Breast epithelium (tissue), 4 donors: ENCODE measurements around the gene NT5DC1. TPM values are rescaled to one million over a fixed set of nuclear protein-coding genes. Genes with fewer than 3 reads are reported as not detected.

Source experiments
- DNase-seq, 2 donors: peaks; one replicate each; pipeline ENCODE4 v3.0.0-alpha.2; 2019; ENCODE audit warnings: low spot score in 2 of 2
- H3K27ac ChIP-seq, 2 donors: fragments of 200-600 bp; sonication (generic) in 1 of 2; one replicate each; pipeline ENCODE4 v1.5.1; 2016 to 2019; ENCODE audit warnings: mild to moderate bottlenecking in 1 of 2
- H3K27me3 ChIP-seq, 2 donors: fragments of 200-600 bp; sonication (generic) in 1 of 2; one replicate each; pipeline versions ENCODE4 v1.5.1 to v1.6.0; 2017 to 2019; ENCODE audit warnings: control low read depth in 1 of 2, mild to moderate bottlenecking in 1 of 2
- H3K36me3 ChIP-seq: fragments of 200-600 bp; one replicate; pipeline ENCODE4 v1.5.1; 2019
- H3K4me1 ChIP-seq, 2 donors: fragments of 200-600 bp; sonication (generic); one replicate each; pipeline ENCODE4 v1.5.1; 2016 to 2019; ENCODE audit warnings: control low read depth in 1 of 2
- H3K4me3 ChIP-seq, 3 donors: fragments of 200-600 bp; sonication (generic); 1 replicate in 2 of 3; 2 replicates in 1 of 3; pipeline ENCODE4 v1.5.1; 2016 to 2019; ENCODE audit warnings: mild to moderate bottlenecking in 3 of 3, moderate library complexity in 2 of 3
- H3K9me3 ChIP-seq, 2 donors: fragments of 200-600 bp; sonication (generic) in 1 of 2; one replicate each; pipeline ENCODE4 v1.5.1; 2016 to 2019; ENCODE audit warnings: control low read depth in 1 of 2
- POLR2A ChIP-seq: fragments of 450-650 bp; IDR thresholded peaks from one replicate; pipeline ENCODE4 v1.6.1; 2016; ENCODE audit warnings: antibody characterized with exemption, mild to moderate bottlenecking, moderate library complexity
- POLR2AphosphoS5 ChIP-seq, 3 donors: sonication (generic); formaldehyde crosslinking; IDR thresholded peaks; one replicate each; pipeline ENCODE4 v1.6.1; 2017; ENCODE audit warnings: antibody characterized with exemption in 3 of 3
- intact Hi-C: fragments of 100-400 bp; cut with DNase I; formaldehyde crosslinking; loops from one replicate; pipeline ENCODE4 v1.15.1; 2023; ENCODE audit warnings: low total_unique reads
- total RNA-seq, 3 donors: library from RNA; depleted of rRNA; stranded (reverse); fragments of >200 nt; gene quantifications; one replicate each; pipeline ENCODE4 v1.1.0, GENCODE V29; 2016
- TF ChIP-seq, protein P1 (sequence below), 3 donors: fragments of 450-650 bp; IDR thresholded peaks; one replicate each; pipeline ENCODE4 v1.5.1; 2016 to 2017; ENCODE audit warnings: antibody characterized with exemption in 3 of 3, mild to moderate bottlenecking in 3 of 3, moderate library complexity in 3 of 3

The NT5DC1 gene
- total RNA-seq, 3 donors from 2014 or later = 11.2 to 13.3 (median 11.8) TPM

DNA sequence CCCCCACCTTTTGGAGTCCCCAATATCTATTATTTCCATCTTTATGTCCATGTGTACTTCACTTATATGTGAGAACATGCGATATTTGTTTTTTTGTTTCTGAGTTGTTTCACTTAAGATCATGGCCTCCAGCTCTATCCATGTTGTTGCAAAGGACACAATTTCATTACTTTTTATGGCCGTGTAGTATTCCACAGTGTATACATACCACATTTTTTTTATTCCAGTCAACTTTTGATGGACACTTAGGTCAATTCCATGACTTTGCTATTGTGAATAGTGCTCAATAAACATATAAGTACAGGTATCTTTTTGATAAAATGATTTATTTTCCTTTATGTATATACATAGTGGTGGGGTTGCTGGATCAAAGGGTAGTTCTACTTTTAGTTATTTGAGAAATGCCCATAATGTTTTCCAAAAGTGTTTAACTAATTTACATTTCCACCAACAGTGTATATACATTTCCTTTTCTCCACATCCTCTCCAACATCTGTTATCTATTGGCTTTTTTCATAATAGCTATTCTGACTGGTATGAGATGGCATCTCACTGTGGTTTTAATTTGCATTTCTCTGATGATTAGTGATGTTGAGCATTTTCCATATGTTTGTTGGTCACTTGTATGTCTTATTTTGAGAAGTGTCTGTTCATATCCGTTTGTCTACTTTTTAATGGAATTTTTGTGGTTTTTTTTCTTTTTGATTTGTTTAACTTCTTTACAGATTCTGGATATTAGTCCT is 59.3 kb downstream of the NT5DC1 start:
- intact Hi-C loops = no loop called here
- H3K36me3 ChIP-seq = no peaks in the 10 kb centered on the region
- TF ChIP-seq, protein P1, sequence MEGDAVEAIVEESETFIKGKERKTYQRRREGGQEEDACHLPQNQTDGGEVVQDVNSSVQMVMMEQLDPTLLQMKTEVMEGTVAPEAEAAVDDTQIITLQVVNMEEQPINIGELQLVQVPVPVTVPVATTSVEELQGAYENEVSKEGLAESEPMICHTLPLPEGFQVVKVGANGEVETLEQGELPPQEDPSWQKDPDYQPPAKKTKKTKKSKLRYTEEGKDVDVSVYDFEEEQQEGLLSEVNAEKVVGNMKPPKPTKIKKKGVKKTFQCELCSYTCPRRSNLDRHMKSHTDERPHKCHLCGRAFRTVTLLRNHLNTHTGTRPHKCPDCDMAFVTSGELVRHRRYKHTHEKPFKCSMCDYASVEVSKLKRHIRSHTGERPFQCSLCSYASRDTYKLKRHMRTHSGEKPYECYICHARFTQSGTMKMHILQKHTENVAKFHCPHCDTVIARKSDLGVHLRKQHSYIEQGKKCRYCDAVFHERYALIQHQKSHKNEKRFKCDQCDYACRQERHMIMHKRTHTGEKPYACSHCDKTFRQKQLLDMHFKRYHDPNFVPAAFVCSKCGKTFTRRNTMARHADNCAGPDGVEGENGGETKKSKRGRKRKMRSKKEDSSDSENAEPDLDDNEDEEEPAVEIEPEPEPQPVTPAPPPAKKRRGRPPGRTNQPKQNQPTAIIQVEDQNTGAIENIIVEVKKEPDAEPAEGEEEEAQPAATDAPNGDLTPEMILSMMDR (IDR thresholded peaks at IDR 0.05) = no peak
- TF ChIP-seq POLR2A (no peak), POLR2AphosphoS5 (IDR thresholded peaks at IDR 0.05) (no peak)
- no peak overlapping the region for H3K27ac ChIP-seq
- H3K4me3 ChIP-seq = no peak overlapping the region
- H3K4me1 ChIP-seq = no peaks in the 10 kb centered on the region
- H3K9me3 ChIP-seq = no peaks in the 10 kb centered on the region
- no peaks in the 10 kb centered on the region for H3K27me3 ChIP-seq
- no peak for DNase-seq

DNA sequence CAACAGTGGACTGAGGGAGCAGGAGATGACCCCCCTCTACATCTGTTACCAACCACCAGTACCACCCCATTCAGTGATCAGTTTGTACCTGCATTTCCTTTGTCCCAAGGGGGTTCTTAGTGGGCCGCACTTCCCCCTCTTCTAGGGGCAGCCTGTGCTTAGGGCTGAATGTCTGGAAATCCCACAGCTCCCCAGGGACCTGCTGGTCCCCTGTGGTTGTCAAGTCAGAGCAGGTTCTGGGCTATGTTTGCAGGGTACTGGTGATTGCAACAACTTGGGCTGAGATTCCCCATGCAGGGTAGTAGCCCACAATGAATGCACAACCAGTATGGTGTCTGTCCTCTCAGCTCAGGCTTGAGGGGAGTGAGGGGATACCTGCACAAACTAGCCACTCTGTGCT is 64.9 kb downstream of the NT5DC1 start:
- intact Hi-C loops = no loop called here
- no peak overlapping the region for H3K4me3 ChIP-seq
- TF ChIP-seq POLR2A = no peak
- TF ChIP-seq POLR2AphosphoS5 (IDR thresholded peaks at IDR 0.05) = no peak
- TF ChIP-seq, protein P1 (IDR thresholded peaks at IDR 0.05) = no peak

DNA sequence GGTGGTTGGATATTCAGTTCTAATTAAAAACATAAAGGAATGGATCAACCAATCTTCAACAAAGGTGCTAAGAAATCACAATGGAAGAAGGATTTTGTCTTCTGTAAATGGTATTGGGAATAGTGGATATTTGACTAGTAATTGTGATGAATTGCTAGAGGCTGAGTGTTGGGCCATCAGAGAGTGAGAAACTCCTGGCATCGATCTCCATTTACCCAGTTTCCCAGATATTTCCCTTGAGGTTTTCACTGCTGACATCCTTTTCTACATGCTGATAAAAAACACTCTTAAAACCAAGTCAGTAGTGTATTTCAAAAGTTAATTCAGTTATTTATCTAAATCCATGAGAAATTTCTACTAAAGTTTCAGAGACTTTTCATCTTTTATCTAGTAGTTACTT is 65.7 kb downstream of the NT5DC1 start:
- Histone ChIP-seq H3K9me3 (peaks cover 4 to 11% of the 10 kb centered on the region in 2 donors), H3K4me1 (no peaks in the 10 kb centered on the region), H3K4me3 (no peak overlapping the region), H3K27ac (no peak overlapping the region), H3K36me3 (peaks cover 5% of the 10 kb centered on the region), H3K27me3 (no peaks in the 10 kb centered on the region)
- TF ChIP-seq, protein P1 (IDR thresholded peaks at IDR 0.05) = no peak
- TF ChIP-seq POLR2A = no peak
- no peak for TF ChIP-seq POLR2AphosphoS5 (IDR thresholded peaks at IDR 0.05)
- DNase-seq = no peak
- intact Hi-C loops = no loop called here

More for the DNA sequence above, 64.9 kb downstream of the NT5DC1 start:
- Histone ChIP-seq H3K4me1 (no peaks in the 10 kb centered on the region), H3K36me3 (peaks cover 5% of the 10 kb centered on the region), H3K27me3 (no peaks in the 10 kb centered on the region), H3K27ac (no peak overlapping the region), H3K9me3 (peaks cover 4 to 11% of the 10 kb centered on the region in 2 donors)
- DNase-seq = no peak

DNA sequence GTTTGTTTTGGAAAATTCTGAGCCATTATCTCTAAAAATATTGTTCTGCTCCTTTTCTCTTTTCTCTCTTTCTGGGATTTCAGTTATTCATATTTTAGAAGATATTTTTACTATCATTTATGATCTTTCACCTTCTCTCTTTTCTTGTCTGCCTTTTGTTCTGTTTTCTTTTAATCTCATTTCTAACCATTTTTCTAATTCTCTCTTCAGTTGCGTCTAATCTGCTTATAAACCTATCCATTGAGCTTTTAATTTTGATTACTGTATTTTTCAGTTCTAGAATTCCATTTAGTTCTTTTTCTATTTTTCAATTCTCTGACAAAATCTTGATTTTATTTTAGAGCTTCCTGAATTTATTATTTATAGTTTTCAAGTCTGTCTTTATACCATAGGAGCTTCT is 67.5 kb downstream of the NT5DC1 start:
- Histone ChIP-seq H3K4me1 (no peaks in the 10 kb centered on the region), H3K9me3 (peaks cover 4 to 11% of the 10 kb centered on the region in 2 donors), H3K36me3 (peaks cover 5% of the 10 kb centered on the region), H3K4me3 (no peak overlapping the region), H3K27me3 (no peaks in the 10 kb centered on the region), H3K27ac (no peak overlapping the region)
- no peak for TF ChIP-seq POLR2AphosphoS5 (IDR thresholded peaks at IDR 0.05)
- TF ChIP-seq, protein P1 (IDR thresholded peaks at IDR 0.05) = no peak
- no peak for TF ChIP-seq POLR2A
- no peak for DNase-seq
- intact Hi-C loops = no loop called here

DNA sequence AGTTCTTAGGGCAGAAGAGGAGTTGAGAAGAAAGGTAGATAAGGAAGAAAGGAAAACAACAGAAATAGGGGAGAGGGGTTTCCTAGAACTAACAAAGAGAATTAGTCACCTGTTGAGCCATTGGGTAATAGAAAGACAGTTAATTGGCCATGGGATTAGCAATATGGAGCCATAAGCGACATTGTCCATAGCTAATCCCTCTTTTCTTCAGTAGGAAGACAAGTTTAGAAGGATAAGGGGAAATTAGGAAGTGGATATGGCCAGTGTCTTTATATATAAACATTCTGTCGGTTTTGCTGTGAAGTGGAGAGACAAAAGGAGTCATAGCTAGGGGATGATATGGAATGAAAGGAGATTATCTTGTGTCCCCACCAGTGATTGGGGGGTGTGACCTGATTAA is 69.2 kb downstream of the NT5DC1 start:
- TF ChIP-seq POLR2A (no peak), POLR2AphosphoS5 (IDR thresholded peaks at IDR 0.05) (no peak)
- TF ChIP-seq, protein P1 (IDR thresholded peaks at IDR 0.05) = no peak
- Histone ChIP-seq H3K36me3 (peaks cover 5% of the 10 kb centered on the region), H3K27me3 (no peaks in the 10 kb centered on the region), H3K4me3 (no peak overlapping the region), H3K27ac (no peak overlapping the region), H3K9me3 (peaks cover 4 to 14% of the 10 kb centered on the region in 2 donors), H3K4me1 (no peaks in the 10 kb centered on the region)
- no peak for DNase-seq
- intact Hi-C loops = no loop called here
